ENCODE data around the gene CPSF6.
A peak's percentile ranks its signal among the peaks of the same experiment; 100 is the strongest.

Gene CPSF6

DNA sequence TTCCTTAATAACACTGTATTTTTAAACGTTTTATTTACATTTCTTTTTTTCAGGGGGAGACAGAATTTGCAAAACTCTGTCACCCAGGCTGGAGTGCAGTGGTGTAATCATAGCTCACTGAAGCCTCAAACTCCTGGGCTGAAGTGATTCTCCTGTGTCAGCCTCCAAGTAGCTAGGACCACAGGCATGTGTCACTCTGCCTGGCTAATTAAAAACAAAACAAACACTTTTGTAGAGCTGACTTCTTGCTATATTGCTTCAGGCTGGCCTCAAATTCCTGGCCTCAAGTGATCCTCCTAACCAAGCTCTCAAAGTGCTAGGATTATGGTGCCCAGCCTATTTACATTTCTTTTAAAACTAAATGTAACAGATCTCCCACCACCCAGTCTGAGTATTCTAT, 12.7 kb downstream of the CPSF6 start:
- peaks cover 44% of the 10 kb centered on the region for H3K4me1 ChIP-seq (ENCODE audit: low read length)
- no peaks in the 10 kb centered on the region for H3K27me3 ChIP-seq (ENCODE audit: low read depth, low read length)
- no peak for TF ChIP-seq EZH2phosphoT487 (IDR thresholded peaks at IDR 0.05; ENCODE audit: low read depth)
- TF ChIP-seq, protein P1, sequence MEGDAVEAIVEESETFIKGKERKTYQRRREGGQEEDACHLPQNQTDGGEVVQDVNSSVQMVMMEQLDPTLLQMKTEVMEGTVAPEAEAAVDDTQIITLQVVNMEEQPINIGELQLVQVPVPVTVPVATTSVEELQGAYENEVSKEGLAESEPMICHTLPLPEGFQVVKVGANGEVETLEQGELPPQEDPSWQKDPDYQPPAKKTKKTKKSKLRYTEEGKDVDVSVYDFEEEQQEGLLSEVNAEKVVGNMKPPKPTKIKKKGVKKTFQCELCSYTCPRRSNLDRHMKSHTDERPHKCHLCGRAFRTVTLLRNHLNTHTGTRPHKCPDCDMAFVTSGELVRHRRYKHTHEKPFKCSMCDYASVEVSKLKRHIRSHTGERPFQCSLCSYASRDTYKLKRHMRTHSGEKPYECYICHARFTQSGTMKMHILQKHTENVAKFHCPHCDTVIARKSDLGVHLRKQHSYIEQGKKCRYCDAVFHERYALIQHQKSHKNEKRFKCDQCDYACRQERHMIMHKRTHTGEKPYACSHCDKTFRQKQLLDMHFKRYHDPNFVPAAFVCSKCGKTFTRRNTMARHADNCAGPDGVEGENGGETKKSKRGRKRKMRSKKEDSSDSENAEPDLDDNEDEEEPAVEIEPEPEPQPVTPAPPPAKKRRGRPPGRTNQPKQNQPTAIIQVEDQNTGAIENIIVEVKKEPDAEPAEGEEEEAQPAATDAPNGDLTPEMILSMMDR (IDR thresholded peaks at IDR 0.05; ENCODE audit: low read depth, low read length) = no peak
- H3K9me3 ChIP-seq (ENCODE audit: insufficient read depth, low read length) = no peaks in the 10 kb centered on the region
- H2AFZ ChIP-seq (ENCODE audit: low read depth, low read length) = no peak overlapping the region
- H3K4me3 ChIP-seq (ENCODE audit: low read length) = no peak overlapping the region
- H3K4me2 ChIP-seq (ENCODE audit: low read length) = peak overlapping the region; percentile 42
- H3K9ac ChIP-seq (ENCODE audit: low read length) = peak overlapping the region; percentile 21; the same call in 1 of the 2 replicates
- H3K79me2 ChIP-seq (ENCODE audit: low read length) = peaks cover 97% of the 10 kb centered on the region
- H4K20me1 ChIP-seq (ENCODE audit: insufficient read depth, low read length) = peaks cover 58% of the 10 kb centered on the region
- H3K36me3 ChIP-seq (replicated peaks; ENCODE audit: low read depth, low read length) = peaks cover 36% of the 10 kb centered on the region
- H3K27ac ChIP-seq (ENCODE audit: low read length) = peak overlapping the region; percentile 75

DNA sequence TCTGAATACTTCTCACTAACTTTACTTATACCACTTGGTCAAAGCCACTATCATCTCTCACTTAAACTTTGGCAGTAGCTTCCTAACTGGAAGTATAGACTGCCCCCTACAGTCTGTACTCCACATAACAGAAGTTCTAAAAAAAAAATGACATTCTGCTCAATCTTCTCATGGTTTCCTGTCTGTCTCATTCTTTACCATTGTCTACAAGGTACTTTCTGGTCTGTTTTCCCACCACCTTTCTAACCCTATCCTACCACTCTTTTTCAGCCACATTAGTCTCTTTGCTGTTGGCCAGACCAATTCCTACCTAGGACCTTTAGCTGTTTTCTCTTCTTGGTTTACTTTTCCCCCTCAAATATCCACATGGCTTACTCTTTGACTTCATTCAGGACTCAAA, 14.7 kb downstream of the CPSF6 start:
- no peak overlapping the region for H2AFZ ChIP-seq (ENCODE audit: low read depth, low read length)
- peaks cover 79% of the 10 kb centered on the region for H3K79me2 ChIP-seq (ENCODE audit: low read length)
- H3K4me2 ChIP-seq (ENCODE audit: low read length) = no peak overlapping the region
- H3K9me3 ChIP-seq (ENCODE audit: insufficient read depth, low read length) = no peaks in the 10 kb centered on the region
- H3K36me3 ChIP-seq (replicated peaks; ENCODE audit: low read depth, low read length) = peaks cover 42% of the 10 kb centered on the region
- no peak overlapping the region for H3K4me3 ChIP-seq (ENCODE audit: low read length)
- TF ChIP-seq, protein P1 (IDR thresholded peaks at IDR 0.05; ENCODE audit: low read depth, low read length) = peak; percentile 84
- TF ChIP-seq EZH2phosphoT487 (IDR thresholded peaks at IDR 0.05; ENCODE audit: low read depth) = no peak
- no peak overlapping the region for H3K9ac ChIP-seq (ENCODE audit: low read length)
- H3K27me3 ChIP-seq (ENCODE audit: low read depth, low read length) = no peaks in the 10 kb centered on the region
- peaks cover 30% of the 10 kb centered on the region for H3K4me1 ChIP-seq (ENCODE audit: low read length)
- no peak overlapping the region for H3K27ac ChIP-seq (ENCODE audit: low read length)
- H4K20me1 ChIP-seq (ENCODE audit: insufficient read depth, low read length) = peaks cover 40% of the 10 kb centered on the region

DNA sequence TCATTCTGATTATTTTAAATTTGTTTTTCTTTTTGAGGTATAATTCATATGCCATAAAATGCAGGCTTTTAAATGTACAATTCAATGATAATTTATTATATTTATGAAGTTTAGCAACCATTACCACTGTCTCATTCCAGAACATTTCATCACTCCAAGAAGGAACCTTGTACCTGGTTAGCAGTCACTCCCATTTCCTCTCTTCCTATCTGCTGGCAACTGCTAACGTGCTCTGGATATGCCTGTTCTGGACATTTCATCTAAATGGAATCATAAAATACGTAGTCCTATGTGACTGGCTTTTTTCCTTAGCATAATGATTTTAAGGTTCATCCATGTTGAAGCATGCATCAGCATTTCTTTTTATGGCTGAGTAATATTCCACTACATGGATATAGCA, 15.5 kb downstream of the CPSF6 start:
- no peak overlapping the region for H2AFZ ChIP-seq (ENCODE audit: low read depth, low read length)
- peaks cover 45% of the 10 kb centered on the region for H3K36me3 ChIP-seq (replicated peaks; ENCODE audit: low read depth, low read length)
- no peak overlapping the region for H3K4me3 ChIP-seq (ENCODE audit: low read length)
- TF ChIP-seq, protein P1 (IDR thresholded peaks at IDR 0.05; ENCODE audit: low read depth, low read length) = no peak
- no peak for TF ChIP-seq EZH2phosphoT487 (IDR thresholded peaks at IDR 0.05; ENCODE audit: low read depth)
- H3K27me3 ChIP-seq (ENCODE audit: low read depth, low read length) = no peaks in the 10 kb centered on the region
- H3K9ac ChIP-seq (ENCODE audit: low read length) = no peak overlapping the region
- H3K9me3 ChIP-seq (ENCODE audit: insufficient read depth, low read length) = no peaks in the 10 kb centered on the region
- no peak overlapping the region for H3K4me2 ChIP-seq (ENCODE audit: low read length)
- H4K20me1 ChIP-seq (ENCODE audit: insufficient read depth, low read length) = peaks cover 32% of the 10 kb centered on the region
- peaks cover 73% of the 10 kb centered on the region for H3K79me2 ChIP-seq (ENCODE audit: low read length)
- H3K27ac ChIP-seq (ENCODE audit: low read length) = no peak overlapping the region
- H3K4me1 ChIP-seq (ENCODE audit: low read length) = peaks cover 27% of the 10 kb centered on the region

DNA sequence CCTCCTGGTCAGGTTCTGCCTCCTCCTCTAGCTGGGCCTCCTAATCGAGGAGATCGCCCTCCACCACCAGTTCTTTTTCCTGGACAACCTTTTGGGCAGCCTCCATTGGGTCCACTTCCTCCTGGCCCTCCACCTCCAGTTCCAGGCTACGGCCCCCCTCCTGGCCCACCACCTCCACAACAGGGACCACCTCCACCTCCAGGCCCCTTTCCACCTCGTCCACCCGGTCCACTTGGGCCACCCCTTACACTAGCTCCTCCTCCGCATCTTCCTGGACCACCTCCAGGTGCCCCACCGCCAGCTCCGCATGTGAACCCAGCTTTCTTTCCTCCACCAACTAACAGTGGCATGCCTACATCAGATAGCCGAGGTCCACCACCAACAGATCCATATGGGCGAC, 19.3 kb downstream of the CPSF6 start:
- Histone ChIP-seq H3K27ac (ENCODE audit: low read length) (no peak overlapping the region), H3K4me2 (ENCODE audit: low read length) (no peak overlapping the region), H3K79me2 (ENCODE audit: low read length) (peaks cover 42% of the 10 kb centered on the region), H2AFZ (ENCODE audit: low read depth, low read length) (no peak overlapping the region), H3K4me1 (ENCODE audit: low read length) (no peaks in the 10 kb centered on the region), H4K20me1 (ENCODE audit: insufficient read depth, low read length) (peaks cover 4% of the 10 kb centered on the region; the same call in 1 of the 2 replicates), H3K9ac (ENCODE audit: low read length) (no peak overlapping the region), H3K9me3 (ENCODE audit: insufficient read depth, low read length) (no peaks in the 10 kb centered on the region), H3K36me3 (replicated peaks; ENCODE audit: low read depth, low read length) (peaks cover 80% of the 10 kb centered on the region), H3K27me3 (ENCODE audit: low read depth, low read length) (no peaks in the 10 kb centered on the region), H3K4me3 (ENCODE audit: low read length) (no peak overlapping the region)
- TF ChIP-seq, protein P1 (IDR thresholded peaks at IDR 0.05; ENCODE audit: low read depth, low read length) = no peak
- TF ChIP-seq EZH2phosphoT487 (IDR thresholded peaks at IDR 0.05; ENCODE audit: low read depth) = no peak
